ENCODE measurements around the gene ADAMTSL3. TPM values are rescaled to one million over a fixed set of nuclear protein-coding genes. Genes with fewer than 3 reads are reported as not detected.

ADAMTSL3 gene
- total RNA-seq, 4 donors from 2014 or later, result 16.6 to 30.0 (median 21.8) TPM

DNA sequence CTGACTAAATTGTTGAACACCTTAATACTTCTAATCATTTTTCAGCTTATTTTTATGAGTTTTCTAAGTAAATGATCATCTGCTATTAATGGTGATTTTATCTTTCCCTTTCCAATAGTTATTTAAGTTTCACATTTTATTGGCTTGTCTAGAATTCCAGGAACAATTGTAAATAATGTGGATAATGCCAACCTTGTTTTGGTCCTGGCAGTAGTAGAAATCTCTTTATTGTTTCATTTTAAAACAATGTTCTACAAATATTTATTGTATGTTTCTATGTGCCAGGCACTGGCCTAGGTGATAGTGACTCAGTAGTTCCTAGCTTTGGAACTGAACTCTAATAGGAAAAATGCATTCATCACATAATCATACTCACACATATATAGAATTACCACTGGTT is 264.1 kb downstream of the ADAMTSL3 start:
- DNase-seq (ENCODE audit: extremely low spot score), result no peak
- Histone ChIP-seq H3K36me3 (peaks cover 0 to 9% (median 0%) of the 10 kb centered on the region in 4 donors), H3K4me3 (no peak overlapping the region), H3K27me3 (no peaks in the 10 kb centered on the region), H3K4me1 (peaks cover 0 to 11% (median 5%) of the 10 kb centered on the region in 4 donors), H3K27ac (replicated peaks in 1 of 4) (no peak overlapping the region), H3K9me3 (no peaks in the 10 kb centered on the region)
- no peak for TF ChIP-seq EP300 (IDR thresholded peaks at IDR 0.05)
- TF ChIP-seq, protein P1, sequence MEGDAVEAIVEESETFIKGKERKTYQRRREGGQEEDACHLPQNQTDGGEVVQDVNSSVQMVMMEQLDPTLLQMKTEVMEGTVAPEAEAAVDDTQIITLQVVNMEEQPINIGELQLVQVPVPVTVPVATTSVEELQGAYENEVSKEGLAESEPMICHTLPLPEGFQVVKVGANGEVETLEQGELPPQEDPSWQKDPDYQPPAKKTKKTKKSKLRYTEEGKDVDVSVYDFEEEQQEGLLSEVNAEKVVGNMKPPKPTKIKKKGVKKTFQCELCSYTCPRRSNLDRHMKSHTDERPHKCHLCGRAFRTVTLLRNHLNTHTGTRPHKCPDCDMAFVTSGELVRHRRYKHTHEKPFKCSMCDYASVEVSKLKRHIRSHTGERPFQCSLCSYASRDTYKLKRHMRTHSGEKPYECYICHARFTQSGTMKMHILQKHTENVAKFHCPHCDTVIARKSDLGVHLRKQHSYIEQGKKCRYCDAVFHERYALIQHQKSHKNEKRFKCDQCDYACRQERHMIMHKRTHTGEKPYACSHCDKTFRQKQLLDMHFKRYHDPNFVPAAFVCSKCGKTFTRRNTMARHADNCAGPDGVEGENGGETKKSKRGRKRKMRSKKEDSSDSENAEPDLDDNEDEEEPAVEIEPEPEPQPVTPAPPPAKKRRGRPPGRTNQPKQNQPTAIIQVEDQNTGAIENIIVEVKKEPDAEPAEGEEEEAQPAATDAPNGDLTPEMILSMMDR (IDR thresholded peaks at IDR 0.05), result no peak
- TF ChIP-seq POLR2A (IDR thresholded peaks at IDR 0.05; ENCODE audit: low read depth), result no peak
- no peak for TF ChIP-seq POLR2AphosphoS5 (IDR thresholded peaks at IDR 0.05)
- intact Hi-C loops (cut with DNase I), result no loop called here

DNA sequence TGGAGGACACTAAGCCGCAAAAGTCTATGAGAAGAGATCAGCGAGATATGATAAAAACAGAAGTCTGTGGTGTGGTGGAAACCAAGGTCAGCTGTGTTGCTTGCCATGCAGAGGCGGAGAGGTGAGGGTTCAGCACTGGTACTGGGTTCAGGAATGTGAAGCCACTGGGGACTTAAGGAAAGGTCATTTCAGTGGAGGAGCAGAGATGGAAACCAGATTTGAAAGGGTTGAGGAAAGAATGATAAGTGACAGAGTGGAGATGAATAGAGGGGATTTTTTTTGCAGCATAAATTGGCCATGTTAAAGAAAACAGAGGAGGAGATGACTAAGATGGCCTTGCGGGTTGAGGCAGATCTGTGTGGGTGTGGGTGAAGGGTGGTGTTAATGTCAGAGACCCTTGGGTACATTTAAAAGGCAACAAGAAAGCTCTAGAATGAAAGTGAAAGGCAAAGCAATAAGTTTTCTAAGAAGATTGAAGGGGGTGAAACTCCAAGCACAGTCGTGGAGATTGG is 265.5 kb downstream of the ADAMTSL3 start:
- Histone ChIP-seq H3K27me3 (no peaks in the 10 kb centered on the region), H3K36me3 (no peaks in the 10 kb centered on the region), H3K9me3 (no peaks in the 10 kb centered on the region), H3K27ac (replicated peaks in 1 of 4) (no peak overlapping the region), H3K4me1 (peaks cover 0 to 11% (median 5%) of the 10 kb centered on the region in 4 donors), H3K4me3 (no peak overlapping the region)
- no peak for DNase-seq (ENCODE audit: extremely low spot score)
- intact Hi-C loops (cut with DNase I), result no loop called here
- TF ChIP-seq, protein P1 (IDR thresholded peaks at IDR 0.05), result no peak
- TF ChIP-seq EP300 (IDR thresholded peaks at IDR 0.05) (no peak), POLR2A (IDR thresholded peaks at IDR 0.05; ENCODE audit: low read depth) (no peak), POLR2AphosphoS5 (IDR thresholded peaks at IDR 0.05) (no peak)
- 76% methylated on average over 5 of the region's 5 CpGs for WGBS

DNA sequence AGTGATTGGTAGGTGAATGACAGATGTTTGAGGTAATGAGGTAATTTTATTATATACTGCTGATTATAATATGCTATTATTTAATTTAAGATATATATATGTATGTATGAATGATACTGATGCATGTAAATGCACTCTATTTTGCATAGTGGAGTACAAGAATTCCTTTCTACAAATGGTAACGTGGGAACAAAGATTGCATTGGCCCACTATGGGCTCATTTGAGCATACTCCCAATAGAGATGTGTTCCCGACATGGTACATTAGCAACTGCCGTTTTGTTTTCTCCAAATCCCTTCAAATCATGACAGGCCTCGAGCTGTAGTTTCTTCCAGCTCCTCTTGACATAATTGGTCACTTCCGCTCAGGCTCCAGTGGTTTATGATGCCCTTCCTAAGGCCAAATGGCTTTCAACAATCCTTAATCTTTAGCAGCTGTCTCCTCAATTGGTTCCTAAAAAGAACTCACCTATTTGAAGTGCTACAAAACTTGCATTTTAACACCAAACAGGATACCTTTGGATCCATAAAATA is 266.1 kb downstream of the ADAMTSL3 start:
- no peak for DNase-seq (ENCODE audit: extremely low spot score)
- Histone ChIP-seq H3K36me3 (no peaks in the 10 kb centered on the region), H3K9me3 (no peaks in the 10 kb centered on the region), H3K27me3 (no peaks in the 10 kb centered on the region), H3K27ac (replicated peaks in 1 of 4) (no peak overlapping the region), H3K4me1 (peaks cover 0 to 11% (median 5%) of the 10 kb centered on the region in 4 donors), H3K4me3 (no peak overlapping the region)
- WGBS, result 75% methylated on average over 5 of the region's 5 CpGs
- intact Hi-C loops (cut with DNase I), result no loop called here
- TF ChIP-seq EP300 (IDR thresholded peaks at IDR 0.05) (no peak), POLR2AphosphoS5 (IDR thresholded peaks at IDR 0.05) (no peak), POLR2A (IDR thresholded peaks at IDR 0.05; ENCODE audit: low read depth) (no peak)
- TF ChIP-seq, protein P1 (IDR thresholded peaks at IDR 0.05), result no peak

DNA sequence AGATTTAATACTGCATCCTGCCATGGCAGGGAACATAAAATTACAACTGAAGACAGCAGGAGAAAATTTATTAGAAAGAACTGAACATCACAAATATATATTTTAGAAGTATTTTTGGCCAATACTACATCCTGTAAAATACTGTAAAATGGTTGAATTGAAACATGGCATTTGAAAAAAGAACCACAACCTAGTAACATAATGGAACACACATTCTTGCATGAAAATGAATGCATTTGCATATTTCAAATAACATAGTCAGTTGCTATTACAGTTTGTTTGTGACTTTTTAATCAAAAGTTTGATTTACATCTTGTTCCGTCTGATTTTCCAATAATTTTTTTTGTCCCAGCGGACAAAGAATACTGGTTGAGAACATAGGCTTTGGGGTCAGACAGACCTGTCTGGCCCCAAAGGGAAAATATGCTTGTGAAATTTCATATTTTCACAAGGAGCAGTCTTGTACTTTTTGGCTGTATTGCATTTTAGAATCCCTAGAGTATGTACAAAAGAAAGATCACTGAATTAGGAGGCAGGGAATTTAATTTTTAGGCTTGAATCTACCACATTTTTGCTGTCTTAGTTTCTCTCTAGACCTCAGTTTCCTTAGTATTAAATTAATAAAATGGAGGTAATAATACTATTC is 268.8 kb downstream of the ADAMTSL3 start:
- H3K36me3 ChIP-seq, result peaks cover 0 to 4% (median 0%) of the 10 kb centered on the region in 4 donors
- TF ChIP-seq EP300 (IDR thresholded peaks at IDR 0.05) (no peak), POLR2AphosphoS5 (IDR thresholded peaks at IDR 0.05) (no peak), POLR2A (IDR thresholded peaks at IDR 0.05; ENCODE audit: low read depth) (no peak)
- TF ChIP-seq, protein P1 (IDR thresholded peaks at IDR 0.05), result no peak
- WGBS, result 85% methylated on average over 2 of the region's 2 CpGs
- no peaks in the 10 kb centered on the region for H3K9me3 ChIP-seq
- no peaks in the 10 kb centered on the region for H3K27me3 ChIP-seq
- H3K27ac ChIP-seq (replicated peaks in 1 of 4), result no peak overlapping the region
- intact Hi-C loops (cut with DNase I), result no loop called here
- peaks cover 0 to 11% (median 10%) of the 10 kb centered on the region in 4 donors for H3K4me1 ChIP-seq
- no peak for DNase-seq (ENCODE audit: extremely low spot score)
- H3K4me3 ChIP-seq, result no peak overlapping the region

All from esophagus muscularis mucosa (tissue), 4 donors.